Measurements from ENCODE around the gene TTK.
"Not testable (repeated sequence)": the region's sequence is repeated elsewhere in the genome, so short reads cannot be mapped to it uniquely, and the experiment has no call there.

Gene TTK

GRCh38 chr6:80021131-80021530 lies 16.7 kb downstream of the TTK start:
- DNase-seq = no peak

GRCh38 chr6:80021591-80021990 lies 17.1 kb downstream of the TTK start:
- no peak for DNase-seq

- DNase-seq = no peak
Measured at GRCh38 chr6:80022803-80023202, 18.4 kb downstream of the TTK start.

GRCh38 chr6:80028589-80028988 lies 24.1 kb downstream of the TTK start:
- no peak for DNase-seq

GRCh38 chr6:80029470-80029869 lies 25.0 kb downstream of the TTK start:
- no peak for DNase-seq

- DNase-seq = not testable (repeated sequence)
Measured at GRCh38 chr6:80048220-80048619, 43.8 kb downstream of the TTK start.

GRCh38 chr6:80060774-80061173 lies 56.3 kb downstream of the TTK start:
- no peak for DNase-seq

GRCh38 chr6:80068146-80068545 lies 63.7 kb downstream of the TTK start:
- not testable (repeated sequence) for DNase-seq

- not testable (repeated sequence) for DNase-seq
Measured at GRCh38 chr6:80070431-80070830, 66.0 kb downstream of the TTK start.

GRCh38 chr6:80077067-80077466 lies 72.6 kb downstream of the TTK start:
- DNase-seq = no peak

- no peak for DNase-seq
Measured at GRCh38 chr6:80088637-80089036, 84.2 kb downstream of the TTK start.

GRCh38 chr6:80091506-80091905 lies 87.1 kb downstream of the TTK start:
- DNase-seq = no peak
